Transverse colon (tissue), 4 donors: Measurements from ENCODE around the gene IKZF3. TPM values are rescaled to one million over a fixed set of nuclear protein-coding genes. Genes with fewer than 3 reads are reported as not detected.

ENCODE experiments used
- DNase-seq: peaks from one replicate; pipeline ENCODE4 v3.0.0-alpha.2; 2019
- H3K27ac ChIP-seq, 4 donors: fragments of 200-600 bp; sonication (generic); 2 replicates each; pipeline ENCODE4 v1.5.1; 2016 to 2018; ENCODE audit warnings: inconsistent platforms in 4 of 4
- H3K27me3 ChIP-seq: fragments of 200-600 bp; sonication (generic); 2 replicates; pipeline ENCODE4 v1.5.1; 2017; ENCODE audit warnings: inconsistent platforms
- H3K36me3 ChIP-seq, 4 donors: fragments of 200-600 bp; sonication (generic); 2 replicates each; pipeline ENCODE4 v1.5.1; 2017 to 2019; ENCODE audit warnings: inconsistent platforms in 4 of 4
- H3K4me1 ChIP-seq, 4 donors: fragments of 200-600 bp; sonication (generic); 2 replicates each; pipeline ENCODE4 v1.5.1; 2017 to 2020; ENCODE audit warnings: inconsistent platforms in 4 of 4
- H3K4me3 ChIP-seq, 4 donors: fragments of 200-600 bp; sonication (generic); 1 replicate in 1 of 4; 2 replicates in 3 of 4; pipeline versions ENCODE4 v1.5.1 to v1.6.1; 2017 to 2019; ENCODE audit warnings: inconsistent platforms in 4 of 4
- H3K9me3 ChIP-seq, 2 donors: fragments of 200-600 bp; sonication (generic); 2 replicates each; pipeline ENCODE4 v1.5.1; 2017 to 2019; ENCODE audit warnings: inconsistent platforms in 2 of 2
- CTCF ChIP-seq, 5 experiments: fragments of 200-600 bp in 3 of 5; fragments of 450-650 bp in 2 of 5; sonication (generic) in 3 of 5; IDR thresholded peaks; 1 replicate in 2 of 5; 2 replicates in 3 of 5; pipeline ENCODE4 v1.5.1; 2016 to 2017; ENCODE audit warnings: antibody characterized with exemption in 5 of 5, inconsistent platforms in 3 of 5, mild to moderate bottlenecking in 2 of 5, moderate library complexity in 1 of 5
- EP300 ChIP-seq: sonication (generic); formaldehyde crosslinking; IDR thresholded peaks from one replicate; pipeline ENCODE4 v1.6.1; 2017; ENCODE audit warnings: antibody characterized with exemption, low read depth
- POLR2A ChIP-seq: fragments of 450-650 bp; IDR thresholded peaks from one replicate; pipeline ENCODE4 v1.6.1; 2016; ENCODE audit warnings: antibody characterized with exemption, mild to moderate bottlenecking, moderate library complexity
- POLR2AphosphoS5 ChIP-seq, 3 donors: sonication (generic); formaldehyde crosslinking; IDR thresholded peaks; one replicate each; pipeline ENCODE4 v1.6.1; 2016; ENCODE audit warnings: antibody characterized with exemption in 3 of 3
- WGBS, 2 donors: methylation state at CpG; one replicate each; pipeline ENCODE4 v1.1.5; 2018; ENCODE audit warnings: low coverage in 1 of 2; 5-methylcytosine and 5-hydroxymethylcytosine counted together
- in situ Hi-C, 4 donors: fragments of 200-750 bp; cut with MboI; loops; one replicate each; pipeline versions ENCODE4 v1.15.0 to v1.15.1; 2017; ENCODE audit warnings: low sequenced_read_pairs in 3 of 4, low pct_ligation_motif_present in 1 of 4, low pct_unique_long_range_greater_than_20kb in 1 of 4
- intact Hi-C: fragments of 100-400 bp; cut with DNase I; formaldehyde crosslinking; loops from one replicate; pipeline ENCODE4 v1.15.1; 2023; ENCODE audit warnings: low total_unique reads
- total RNA-seq, 4 donors: library from RNA; depleted of rRNA; stranded (reverse); fragments of >200 nt; gene quantifications; one replicate each; pipeline ENCODE4 v1.1.0, GENCODE V29; 2016

IKZF3 gene
- total RNA-seq, 4 donors from 2014 or later = 2.2 to 13.5 (median 3.0) TPM

DNA sequence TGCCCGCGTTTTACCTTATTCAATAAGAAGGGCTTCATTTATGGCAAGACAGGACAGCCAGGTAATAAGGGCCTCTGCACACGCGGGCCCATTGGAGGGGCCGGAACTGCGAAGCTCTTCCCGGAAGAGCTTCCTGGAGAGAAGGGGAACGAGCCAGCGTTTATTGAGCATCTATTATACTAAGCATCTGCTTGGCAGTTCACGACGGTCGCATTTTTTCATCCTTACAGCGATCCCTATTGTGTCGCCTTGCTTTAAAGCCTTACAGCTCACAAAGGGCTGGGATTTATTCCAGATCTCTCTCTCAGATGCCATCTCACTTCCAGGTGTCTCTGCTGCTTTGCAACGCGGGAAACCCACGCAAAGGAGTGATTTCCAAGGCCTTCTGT, 4.4 kb upstream of the IKZF3 start:
- no peak for DNase-seq
- Histone ChIP-seq H3K4me1 (peaks cover 4 to 16% (median 8%) of the 10 kb centered on the region in 4 donors), H3K27me3 (peaks cover 59% of the 10 kb centered on the region), H3K36me3 (no peaks in the 10 kb centered on the region), H3K9me3 (no peaks in the 10 kb centered on the region), H3K4me3 (no peak overlapping the region), H3K27ac (no peak overlapping the region)
- in situ Hi-C loops (no loop called here), intact Hi-C loops (no loop called here)
- TF ChIP-seq POLR2A (no peak), POLR2AphosphoS5 (IDR thresholded peaks at IDR 0.05) (no peak), EP300 (no peak), CTCF (IDR thresholded peaks at IDR 0.05) (no peak)
- WGBS, 2 donors = 85 to 96% methylated on average over 3 to 17 of the region's 17 CpGs

- intact Hi-C loops (no loop called here), in situ Hi-C loops (no loop called here)
- TF ChIP-seq CTCF (IDR thresholded peaks at IDR 0.05) (no peak), EP300 (no peak), POLR2A (no peak), POLR2AphosphoS5 (IDR thresholded peaks at IDR 0.05) (no peak)
- peak; percentile 15 for DNase-seq
- no peaks in the 10 kb centered on the region for H3K36me3 ChIP-seq
- peak within 1 kb of the TSS; percentile 9 to 71 (median 54) for H3K27ac ChIP-seq
- H3K4me3 ChIP-seq = peak within 1 kb of the TSS in 1 of 4 donors; percentile 26
- H3K4me1 ChIP-seq = peaks cover 2 to 17% (median 8%) of the 10 kb centered on the region in 4 donors
- 42 to 58% methylated on average over 5 to 67 of the region's 67 CpGs for WGBS, 2 donors
- peaks cover 61% of the 10 kb centered on the region for H3K27me3 ChIP-seq
- no peaks in the 10 kb centered on the region for H3K9me3 ChIP-seq
Measured at GRCh38 chr17:39867880-39868553, 3.9 kb upstream of the IKZF3 start, which contains the start of gene ZPBP2. Gene ZPBP2 (plus strand): TSS chr17:39868202. CDS start chr17:39868355, 153 bp downstream.

DNA sequence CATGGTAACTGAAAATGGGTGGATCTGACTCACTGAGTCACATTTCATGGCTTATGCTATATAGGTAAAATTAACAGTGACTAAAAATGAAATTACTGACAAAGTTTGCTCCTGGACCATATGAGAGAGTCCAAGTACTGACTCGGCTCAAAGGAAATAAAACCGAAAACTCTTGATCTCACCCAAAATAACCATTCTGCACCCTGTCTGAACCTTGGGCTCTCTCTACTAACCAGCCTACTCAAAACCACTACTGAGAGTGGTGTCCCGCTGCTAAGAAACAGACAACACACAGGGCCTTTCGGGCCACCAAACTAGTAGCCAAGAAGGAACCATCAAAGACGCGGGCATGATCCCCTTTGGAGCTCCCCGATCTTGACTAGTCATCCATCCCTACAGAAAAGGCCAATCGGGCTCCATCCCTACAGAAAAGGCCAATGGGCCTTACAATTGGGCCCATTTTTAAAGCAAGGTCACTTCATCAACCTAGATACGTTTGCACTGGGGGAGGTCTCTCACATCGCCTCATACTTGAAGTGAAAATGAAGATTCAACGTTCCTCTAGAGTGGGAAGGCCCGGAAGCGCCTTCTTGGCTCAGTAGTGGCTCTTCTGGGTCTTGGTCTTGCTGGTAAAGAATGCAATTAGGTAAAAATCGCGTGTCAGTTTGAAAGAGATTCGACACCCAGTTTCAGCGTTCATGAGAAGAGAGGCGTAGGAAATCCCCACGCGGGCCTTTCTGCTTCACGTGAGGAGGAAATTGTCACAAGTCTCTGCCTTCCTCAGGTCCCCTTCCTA, 3.2 kb upstream of the IKZF3 start:
- Histone ChIP-seq H3K4me3 (peak overlapping the region in 1 of 4 donors; percentile 26), H3K9me3 (no peaks in the 10 kb centered on the region), H3K4me1 (peaks cover 0 to 17% (median 8%) of the 10 kb centered on the region in 4 donors), H3K36me3 (no peaks in the 10 kb centered on the region), H3K27me3 (peaks cover 68% of the 10 kb centered on the region), H3K27ac (peak overlapping the region; percentile 9 to 71 (median 54))
- 75 to 90% methylated on average over 7 to 21 of the region's 21 CpGs for WGBS, 2 donors
- intact Hi-C loops = no loop called here
- peak; percentile 42 for DNase-seq
- no peak for TF ChIP-seq POLR2A
- TF ChIP-seq POLR2AphosphoS5 (IDR thresholded peaks at IDR 0.05) = no peak
- TF ChIP-seq EP300 = no peak
- in situ Hi-C loops = no loop called here

- peaks cover 79% of the 10 kb centered on the region for H3K27me3 ChIP-seq
- H3K9me3 ChIP-seq = no peaks in the 10 kb centered on the region
- H3K4me3 ChIP-seq = no peak overlapping the region
- 73 to 83% methylated on average over 8 of the region's 8 CpGs for WGBS, 2 donors
- DNase-seq = no peak
- no peak for TF ChIP-seq CTCF (IDR thresholded peaks at IDR 0.05)
- TF ChIP-seq POLR2AphosphoS5 (IDR thresholded peaks at IDR 0.05) = no peak
- no peak for TF ChIP-seq POLR2A
- TF ChIP-seq EP300 = no peak
- peaks cover 0 to 17% (median 8%) of the 10 kb centered on the region in 4 donors for H3K4me1 ChIP-seq
- intact Hi-C loops = no loop called here
- in situ Hi-C loops = no loop called here
- no peaks in the 10 kb centered on the region for H3K36me3 ChIP-seq
- peak overlapping the region in 2 of 4 donors; percentile 8 to 42 for H3K27ac ChIP-seq
Measured at GRCh38 chr17:39866013-39866730, 2.1 kb upstream of the IKZF3 start.
